Measurements from ENCODE around the gene NCF4. TPM values are rescaled to one million over a fixed set of nuclear protein-coding genes. Genes with fewer than 3 reads are reported as not detected.

Gene NCF4
- total RNA-seq, 2 donors from 2014 or later, result 4.4 to 8.5 TPM

GRCh38 chr22:36850056-36850455 is 10.8 kb upstream of the NCF4 start:
- Histone ChIP-seq H3K36me3 (no peaks in the 10 kb centered on the region), H3K4me3 (no peak overlapping the region), H3K9me3 (no peaks in the 10 kb centered on the region), H3K27ac (no peak overlapping the region), H3K4me1 (no peaks in the 10 kb centered on the region), H3K9ac (ENCODE audit: low read depth in 2 of 2, low read length in 2 of 2) (no peak overlapping the region), H3K27me3 (no peaks in the 10 kb centered on the region)
- intact Hi-C loops (cut with DNase I), result loop anchor here (10.0 kb wide), 2 partner anchors 125 to 195 kb away; no protein-coding TSS in a partner anchor
- no peak for DNase-seq
- no peak for TF ChIP-seq CTCF (IDR thresholded peaks at IDR 0.05)

- Histone ChIP-seq H3K36me3 (no peaks in the 10 kb centered on the region), H3K4me3 (no peak overlapping the region), H3K9ac (ENCODE audit: low read depth in 2 of 2, low read length in 2 of 2) (no peak overlapping the region), H3K9me3 (no peaks in the 10 kb centered on the region), H3K27ac (no peak overlapping the region), H3K27me3 (no peaks in the 10 kb centered on the region), H3K4me1 (no peaks in the 10 kb centered on the region)
- TF ChIP-seq CTCF (IDR thresholded peaks at IDR 0.05), result no peak
- DNase-seq, result no peak
- intact Hi-C loops (cut with DNase I), result loop anchor here (10.0 kb wide), 2 partner anchors 124 to 194 kb away; no protein-coding TSS in a partner anchor
Measured at GRCh38 chr22:36850682-36851081, 10.1 kb upstream of the NCF4 start.

GRCh38 chr22:36852056-36852973 is 8.5 kb upstream of the NCF4 start:
- H3K9ac ChIP-seq (ENCODE audit: low read depth in 2 of 2, low read length in 2 of 2), result no peak overlapping the region
- no peaks in the 10 kb centered on the region for H3K27me3 ChIP-seq
- no peaks in the 10 kb centered on the region for H3K9me3 ChIP-seq
- no peak for TF ChIP-seq CTCF (IDR thresholded peaks at IDR 0.05)
- no peaks in the 10 kb centered on the region for H3K4me1 ChIP-seq
- intact Hi-C loops (cut with DNase I), result loop anchor here (10.0 kb wide), 2 partner anchors 122 to 192 kb away; no protein-coding TSS in a partner anchor
- H3K36me3 ChIP-seq, result no peaks in the 10 kb centered on the region
- DNase-seq, result no peak
- H3K4me3 ChIP-seq, result no peak overlapping the region
- H3K27ac ChIP-seq, result no peak overlapping the region

- peak; percentile 75 for DNase-seq
- Histone ChIP-seq H3K27me3 (no peaks in the 10 kb centered on the region), H3K27ac (no peak overlapping the region), H3K4me3 (no peak overlapping the region), H3K9me3 (no peaks in the 10 kb centered on the region), H3K4me1 (no peaks in the 10 kb centered on the region), H3K9ac (ENCODE audit: low read depth in 2 of 2, low read length in 2 of 2) (no peak overlapping the region), H3K36me3 (no peaks in the 10 kb centered on the region)
- intact Hi-C loops (cut with DNase I), result loop anchor here (10.0 kb wide), 2 partner anchors 121 to 191 kb away; no protein-coding TSS in a partner anchor
- peak; percentile 35 for TF ChIP-seq CTCF (IDR thresholded peaks at IDR 0.05)
Measured at GRCh38 chr22:36853407-36854099, 7.3 kb upstream of the NCF4 start.

GRCh38 chr22:36855478-36855877 is 5.3 kb upstream of the NCF4 start:
- no peaks in the 10 kb centered on the region for H3K9me3 ChIP-seq
- no peaks in the 10 kb centered on the region for H3K4me1 ChIP-seq
- TF ChIP-seq CTCF (IDR thresholded peaks at IDR 0.05), result no peak
- intact Hi-C loops (cut with DNase I), result loop anchor here (5.0 to 10.0 kb wide), 4 partner anchors 73 to 308 kb away; no protein-coding TSS in a partner anchor
- H3K9ac ChIP-seq (ENCODE audit: low read depth in 2 of 2, low read length in 2 of 2), result no peak overlapping the region
- no peak overlapping the region for H3K27ac ChIP-seq
- no peaks in the 10 kb centered on the region for H3K36me3 ChIP-seq
- no peak for DNase-seq
- H3K4me3 ChIP-seq, result no peak overlapping the region
- no peaks in the 10 kb centered on the region for H3K27me3 ChIP-seq

Measured in colonic mucosa (tissue), 4 donors.